Loucy (cell line): Measurements from ENCODE around the gene ZNF768.

Experiments used
- CTCF ChIP-seq: fragments of 200-600 bp; sonication (generic); conservative IDR thresholded peaks from 2 replicates; pipeline ENCODE4 v1.5.1; 2014; ENCODE audit warnings: mild to moderate bottlenecking, antibody characterized with exemption, low read length
- EZH2phosphoT487 ChIP-seq: fragments of 200-600 bp; IDR thresholded peaks from 2 replicates; pipeline ENCODE4 v1.6.1; 2018; ENCODE audit warnings: antibody characterized with exemption, mild to moderate bottlenecking, moderate library complexity, borderline replicate concordance

GRCh38 chr16:30532285-30533145 lies 6.1 kb upstream of the ZNF768 start:
- TF ChIP-seq CTCF, result no peak
- no peak for TF ChIP-seq EZH2phosphoT487
